HG02763 (cell line): Measurements from ENCODE around the gene USP38.
"Not testable (repeated sequence)": the region's sequence is repeated elsewhere in the genome, so short reads cannot be mapped to it uniquely, and the experiment has no call there.

Source experiments
- ATAC-seq: cut with Tn5 transposase; IDR thresholded peaks from one replicate; pipeline ENCODE4 v1.9.1; 2021; ENCODE audit warnings: mild to moderate bottlenecking, moderate library complexity; ENCODE audit not compliant: unreplicated experiment

USP38 gene

DNA sequence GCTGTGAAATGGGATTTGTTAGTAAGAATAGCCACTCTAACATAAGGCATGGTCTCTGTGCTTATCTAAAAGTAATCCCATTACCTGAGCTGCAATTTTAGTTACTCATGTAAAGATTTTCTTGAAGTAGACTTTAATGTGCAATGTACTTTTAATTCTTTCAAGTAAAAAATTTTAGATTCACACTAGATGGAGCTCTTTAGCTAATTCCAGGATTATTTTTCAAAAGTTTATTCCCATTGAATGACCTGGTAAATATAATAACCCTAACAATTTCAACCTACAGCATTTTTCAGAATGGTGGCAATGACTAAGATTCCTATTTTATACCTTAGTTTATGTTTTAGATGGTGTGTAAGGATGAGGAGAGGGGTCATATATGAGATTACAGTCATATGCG is 18.1 kb downstream of the USP38 start:
- no peak for ATAC-seq

DNA sequence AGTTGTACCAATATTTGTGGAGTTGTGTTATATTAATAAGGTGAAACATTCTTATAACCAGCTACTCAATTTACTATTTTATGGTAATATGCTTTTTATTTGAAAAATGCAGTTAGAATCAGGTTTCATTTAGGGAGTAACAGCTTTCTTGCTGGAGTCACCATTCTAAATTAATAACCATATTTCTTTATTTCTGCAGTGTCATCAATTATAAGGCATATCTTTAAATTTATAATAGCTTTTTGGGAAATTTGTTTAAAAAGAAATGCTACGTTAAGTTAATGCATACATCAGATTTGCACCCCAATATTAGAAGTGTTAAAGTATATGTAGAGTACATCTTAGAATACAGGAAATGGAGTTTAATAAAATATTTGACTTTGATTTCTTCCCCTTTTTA is 18.9 kb downstream of the USP38 start:
- ATAC-seq, result no peak

DNA sequence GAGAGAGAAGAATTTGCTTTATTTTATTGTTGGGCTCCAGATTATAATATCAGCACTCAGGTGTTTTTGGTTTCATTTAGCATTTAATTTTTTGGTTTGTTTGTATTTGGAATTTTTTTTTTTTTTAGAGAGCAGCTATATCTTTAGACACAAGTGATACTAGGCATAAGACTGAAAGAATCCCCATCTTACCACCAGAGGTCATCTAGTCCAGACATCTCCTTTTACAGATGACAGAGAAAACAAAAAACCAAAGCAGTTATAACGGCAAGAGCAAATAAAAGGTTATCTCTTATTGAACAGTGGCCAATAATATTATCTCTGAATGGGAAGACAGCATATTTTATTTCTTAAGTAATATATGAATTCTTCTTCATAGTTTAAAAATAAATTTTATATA is 22.8 kb downstream of the USP38 start:
- ATAC-seq, result no peak

DNA sequence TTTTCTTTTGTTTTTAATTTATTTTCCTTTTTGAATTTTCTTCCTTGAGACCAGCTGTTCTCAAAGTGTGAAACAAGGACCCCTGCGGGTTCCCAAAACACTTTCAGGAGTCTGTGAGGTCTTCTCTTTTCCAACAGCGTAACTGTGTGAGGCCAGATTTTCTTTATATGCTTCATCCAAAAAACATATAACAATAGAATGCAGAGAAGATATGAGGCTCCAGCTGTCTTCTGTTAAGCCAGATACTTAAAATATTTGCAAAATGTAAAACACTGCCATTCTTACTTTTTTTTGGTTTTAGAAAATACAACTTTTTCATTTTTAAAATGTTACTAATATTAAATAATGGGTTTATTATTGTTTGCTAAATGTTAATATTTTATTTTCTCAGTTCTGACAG is 27.8 kb downstream of the USP38 start:
- no peak for ATAC-seq

DNA sequence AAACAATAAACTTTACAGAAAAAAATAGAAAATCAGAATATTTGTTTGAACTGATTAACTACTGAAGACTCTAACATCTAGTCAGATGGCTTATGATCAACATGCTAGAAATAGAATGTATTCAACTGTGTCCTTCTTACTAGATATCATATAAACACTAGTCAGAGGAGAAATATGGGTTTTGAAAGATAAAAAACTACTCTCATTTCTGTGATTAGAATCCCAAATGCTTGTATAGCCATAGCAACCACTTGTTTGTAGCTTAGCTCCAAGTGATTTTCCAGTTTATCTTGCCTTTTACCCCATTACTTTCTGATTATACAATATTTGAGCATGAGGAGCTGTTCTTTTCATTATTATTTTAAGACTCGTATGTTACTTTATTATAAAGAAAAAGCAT is 31.2 kb downstream of the USP38 start:
- no peak for ATAC-seq

DNA sequence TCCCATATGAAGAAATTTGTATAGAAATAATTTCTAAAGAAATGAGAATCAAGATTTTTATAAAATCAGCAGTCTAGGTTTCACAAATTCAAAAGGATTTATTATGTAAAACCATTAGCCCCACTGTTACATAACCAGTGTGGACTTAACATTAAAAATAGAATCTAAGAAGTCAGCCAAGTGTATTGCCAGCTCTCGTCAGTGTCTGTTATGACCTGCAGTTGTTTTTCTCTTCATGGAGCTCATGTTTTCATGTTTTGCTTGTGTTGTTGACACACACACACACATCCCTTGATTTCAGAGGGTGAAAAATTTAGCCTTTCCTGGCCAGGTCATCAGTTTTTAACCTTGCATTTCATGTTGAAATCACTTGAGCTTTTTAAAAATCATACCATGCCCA is 39.5 kb downstream of the USP38 start:
- no peak for ATAC-seq

DNA sequence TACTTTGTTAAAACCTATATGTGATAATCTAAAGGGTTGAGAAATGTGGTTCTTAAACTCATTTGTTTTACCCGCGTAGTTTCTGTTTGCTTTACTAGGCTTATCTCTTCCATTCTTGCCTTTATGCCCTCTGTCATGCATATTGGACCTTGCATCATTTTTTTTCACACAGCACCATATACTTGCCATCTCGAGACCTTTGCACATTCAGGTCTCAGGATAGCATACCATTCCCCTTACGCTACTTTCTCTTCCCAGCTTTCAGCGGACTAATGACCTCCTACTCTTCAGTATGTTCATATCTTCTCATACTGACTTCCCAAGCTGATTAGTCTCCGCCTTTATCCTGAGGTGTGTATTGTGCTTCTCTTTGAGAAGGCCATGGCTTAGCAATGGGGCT is 40.5 kb downstream of the USP38 start:
- ATAC-seq, result no peak

DNA sequence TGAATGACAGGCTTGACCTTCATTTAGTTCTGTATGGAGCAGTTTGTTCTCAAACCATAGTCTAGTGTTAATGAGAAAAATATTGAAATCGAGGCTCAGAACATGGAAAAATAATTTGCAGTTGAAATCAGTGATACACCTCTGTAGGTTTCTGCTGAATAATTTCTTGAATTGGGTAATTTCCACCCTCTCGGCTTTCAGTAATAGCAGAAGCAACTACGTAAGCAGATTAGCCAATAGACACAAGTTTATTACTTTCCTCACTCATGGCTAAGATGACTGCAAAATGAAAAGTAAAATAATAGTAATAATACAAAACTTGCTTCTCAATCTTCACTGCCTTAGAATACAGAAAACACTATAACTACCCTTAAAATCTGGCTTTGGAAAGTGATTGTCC is 46.0 kb downstream of the USP38 start:
- ATAC-seq, result no peak

DNA sequence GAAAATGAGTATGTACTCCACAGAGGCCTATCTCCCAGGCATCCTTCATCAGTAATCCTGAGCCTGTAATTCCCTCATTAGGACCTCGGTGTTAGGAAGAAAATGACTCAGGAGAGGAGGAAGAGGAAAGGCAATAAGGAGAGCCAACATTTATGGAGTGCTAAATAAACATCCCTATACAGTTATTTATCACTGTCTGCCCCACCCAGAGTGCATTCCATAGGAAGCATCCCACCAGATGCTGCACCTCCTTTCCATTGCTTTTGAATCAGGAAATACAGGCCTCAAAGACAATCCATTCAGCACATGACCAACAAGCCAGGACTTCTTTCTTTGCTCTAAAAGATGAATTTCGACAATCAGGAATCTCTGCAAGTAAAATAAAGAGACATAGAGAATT is 47.6 kb downstream of the USP38 start:
- ATAC-seq, result no peak

DNA sequence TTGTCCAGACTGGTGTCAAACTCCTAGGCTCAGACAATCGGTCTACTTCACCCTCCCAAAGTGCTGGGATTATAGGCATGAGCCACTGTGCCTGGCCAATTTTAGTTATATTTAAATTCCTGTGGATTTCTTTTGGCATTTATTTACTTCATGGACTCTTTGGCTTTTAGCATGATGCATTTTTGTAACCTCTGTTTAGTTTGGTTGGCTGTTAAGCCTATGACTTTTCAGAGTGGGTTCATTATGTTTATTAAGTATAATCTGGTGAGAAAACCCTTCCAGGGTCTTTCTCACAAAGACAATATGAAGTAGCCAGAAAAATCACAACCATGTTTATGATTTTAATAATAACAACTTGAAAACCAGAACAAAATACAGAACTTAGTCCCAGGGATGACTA is 49.4 kb downstream of the USP38 start:
- no peak for ATAC-seq

DNA sequence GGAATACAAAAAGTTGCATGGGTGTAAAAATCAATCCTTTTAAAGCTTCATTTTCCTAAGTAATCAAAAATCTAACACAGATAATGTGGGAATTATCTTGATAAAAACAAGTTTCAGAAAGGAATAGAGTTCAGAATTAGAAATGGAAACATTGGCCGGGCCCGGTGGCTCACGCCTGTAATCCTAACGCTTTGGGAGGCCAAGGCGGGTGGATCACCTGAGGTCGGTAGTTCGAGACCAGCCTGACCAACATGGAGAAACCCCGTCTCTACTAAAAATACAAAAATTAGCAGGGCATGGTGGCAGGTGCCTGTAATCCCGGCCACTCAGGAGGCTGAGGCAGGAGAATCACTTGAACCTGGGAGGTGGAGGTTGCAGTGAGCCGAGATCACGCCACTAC is 52.5 kb downstream of the USP38 start:
- not testable (repeated sequence) for ATAC-seq

DNA sequence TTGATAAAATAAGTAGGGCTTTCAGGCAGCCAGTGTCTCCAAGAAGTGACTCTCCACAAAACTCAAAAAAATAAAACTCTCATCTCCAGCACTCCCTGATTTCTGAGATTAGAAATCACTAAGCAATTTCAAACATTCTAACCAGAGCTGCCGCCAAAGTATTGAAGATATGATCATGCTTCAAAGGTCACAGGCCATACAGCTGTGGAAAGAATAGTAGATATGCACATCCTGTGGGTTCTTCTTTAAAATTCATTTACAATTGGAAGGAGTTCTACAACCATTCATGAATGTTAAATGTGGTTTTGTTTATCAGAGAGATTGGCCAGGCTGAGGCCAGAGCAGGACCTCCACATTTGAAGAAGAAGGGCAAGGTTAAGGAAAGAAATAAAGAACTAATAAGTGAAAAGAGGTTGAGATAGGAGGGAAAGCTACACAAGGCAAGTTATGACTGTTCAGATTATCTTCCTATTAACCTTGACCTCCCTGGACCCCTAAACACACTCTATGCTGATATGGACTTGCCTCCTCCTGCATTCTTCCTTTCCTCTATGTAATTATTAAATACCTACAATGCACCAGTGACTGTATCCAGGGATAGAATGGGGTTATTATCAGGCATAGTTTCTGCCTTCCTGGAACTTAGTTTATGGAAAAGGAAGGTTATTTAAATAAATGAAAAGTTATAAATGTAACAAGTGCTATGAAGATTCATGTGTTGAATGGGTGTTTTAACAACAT is 56.4 kb downstream of the USP38 start:
- no peak for ATAC-seq

DNA sequence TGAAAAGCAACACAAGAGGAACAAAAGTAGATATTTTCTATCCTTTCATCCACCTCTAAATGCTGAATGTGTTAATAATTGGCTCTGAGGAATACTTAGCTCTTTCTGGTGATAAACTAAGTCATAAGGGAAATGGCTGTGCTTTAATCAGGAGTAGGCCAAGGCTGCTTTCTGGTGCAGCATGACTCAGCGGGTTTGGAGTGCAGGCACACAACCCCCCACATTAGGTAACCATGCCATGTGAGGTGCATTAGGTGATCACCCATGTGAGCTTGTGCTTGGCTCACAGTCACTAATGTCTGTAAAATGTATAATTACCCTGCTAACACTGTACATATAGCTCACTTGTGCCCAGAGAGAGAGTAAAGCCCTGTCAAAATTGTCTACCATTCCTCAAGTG is 57.2 kb downstream of the USP38 start:
- no peak for ATAC-seq

DNA sequence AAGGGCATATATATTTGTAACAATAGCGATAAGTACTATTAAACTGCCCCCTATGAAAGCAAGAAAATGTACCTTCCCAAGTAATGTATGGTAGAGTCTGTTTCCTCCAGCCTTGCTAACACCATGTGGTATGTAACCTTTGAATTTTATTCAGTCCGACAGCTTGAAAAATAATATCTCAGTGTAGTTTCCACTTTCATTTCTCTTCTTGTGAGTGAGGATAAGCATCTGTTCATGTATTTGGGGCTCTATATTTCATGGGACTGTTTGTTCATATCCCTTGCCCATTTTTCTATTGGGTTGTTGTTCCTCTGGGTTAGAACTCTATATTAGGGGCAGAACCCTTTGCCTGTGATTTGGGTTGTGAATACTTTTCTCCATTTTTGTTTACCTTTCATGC is 58.3 kb downstream of the USP38 start:
- no peak for ATAC-seq

DNA sequence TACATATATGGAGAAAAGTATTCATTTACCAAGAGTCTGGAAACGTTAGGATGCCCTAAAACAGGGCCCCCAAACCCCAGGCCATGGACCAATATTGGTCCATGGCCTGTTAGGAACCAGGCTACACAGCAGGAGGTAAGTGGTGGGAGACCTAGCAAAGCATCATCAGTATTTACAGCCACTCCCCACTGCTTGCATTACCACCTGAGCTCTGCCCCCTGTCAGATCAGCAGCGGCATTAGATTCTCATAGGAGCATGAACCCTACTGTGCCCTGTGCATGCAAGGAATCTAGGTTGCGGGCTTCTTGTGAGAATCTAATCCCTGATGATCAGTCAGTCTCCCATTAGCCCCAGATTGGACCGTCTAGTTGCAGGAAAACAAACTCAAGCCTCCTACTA is 62.3 kb downstream of the USP38 start:
- no peak for ATAC-seq

DNA sequence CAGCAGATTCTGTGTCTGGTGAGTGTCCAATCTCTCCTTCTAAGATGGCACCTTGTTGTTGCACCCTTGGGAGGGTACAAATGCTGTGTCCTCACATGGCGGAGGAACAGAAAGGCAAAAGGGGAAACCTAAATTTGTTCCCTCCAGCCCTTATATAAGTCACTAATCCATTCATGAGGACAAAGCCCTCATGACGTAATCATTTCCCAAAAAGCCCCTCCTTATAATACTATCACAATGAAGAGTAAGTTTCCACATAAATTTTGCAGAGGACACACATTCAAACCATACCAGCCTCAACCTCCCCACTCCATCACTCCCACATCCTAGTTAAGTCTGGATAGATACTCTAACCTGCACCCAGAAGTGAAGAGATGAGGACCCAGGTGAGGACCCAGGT is 63.1 kb downstream of the USP38 start:
- ATAC-seq, result no peak

DNA sequence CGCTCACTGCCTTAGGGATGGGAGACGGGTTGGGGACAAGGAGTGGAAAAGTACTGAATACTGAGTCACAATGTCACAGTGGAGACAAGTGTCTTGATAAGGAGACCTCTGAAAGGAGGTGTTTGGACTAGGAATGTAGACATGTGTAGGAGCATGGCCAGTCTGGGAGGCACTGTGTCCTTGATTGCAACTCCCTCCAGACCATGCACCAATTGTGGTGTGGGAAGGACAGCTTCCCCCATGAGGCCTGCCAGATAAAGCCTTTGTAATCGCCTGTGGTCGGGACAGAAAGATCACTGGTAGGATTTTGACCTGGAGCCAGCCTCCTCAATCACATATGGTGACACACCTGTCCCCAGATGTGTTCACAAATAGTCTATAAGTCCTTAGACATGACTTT is 64.1 kb downstream of the USP38 start:
- no peak for ATAC-seq

DNA sequence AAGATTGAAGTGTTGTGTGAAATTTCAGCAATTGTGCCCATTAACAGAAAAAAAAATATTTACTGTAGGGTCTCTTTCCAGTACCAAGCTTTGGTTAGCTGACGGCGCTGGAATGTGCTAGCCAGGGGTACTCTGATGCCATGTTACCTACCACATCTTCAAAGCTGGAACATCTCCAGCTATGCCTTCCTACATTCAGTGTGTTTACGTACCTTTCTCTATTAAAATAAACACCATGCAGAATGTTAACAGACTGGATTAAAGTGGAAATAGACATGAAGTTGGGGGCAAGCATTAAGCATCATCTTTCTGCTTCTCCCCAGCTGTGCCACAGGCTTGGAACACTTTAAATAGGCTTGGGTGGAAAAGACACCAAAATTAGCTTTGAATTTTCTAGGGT is 65.9 kb downstream of the USP38 start:
- no peak for ATAC-seq

DNA sequence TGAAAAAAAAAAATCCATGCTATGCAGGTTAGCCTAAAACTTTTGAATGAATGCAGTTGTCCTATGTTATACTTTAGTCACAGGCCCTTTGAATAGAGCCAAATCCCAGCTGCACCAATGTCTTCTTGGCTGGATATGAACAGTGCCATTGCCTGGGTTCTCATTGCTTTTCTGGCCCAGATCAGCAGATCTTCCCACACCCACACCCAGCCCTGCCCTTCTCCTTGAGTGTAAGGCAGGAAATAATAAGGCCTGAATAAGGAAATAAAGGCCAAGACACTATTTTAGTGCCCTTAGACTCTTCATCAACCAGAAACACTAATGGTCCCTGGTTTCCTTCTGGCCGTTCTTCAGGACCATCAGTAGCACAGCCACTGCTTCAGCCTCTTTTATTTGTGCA is 66.6 kb downstream of the USP38 start:
- no peak for ATAC-seq

DNA sequence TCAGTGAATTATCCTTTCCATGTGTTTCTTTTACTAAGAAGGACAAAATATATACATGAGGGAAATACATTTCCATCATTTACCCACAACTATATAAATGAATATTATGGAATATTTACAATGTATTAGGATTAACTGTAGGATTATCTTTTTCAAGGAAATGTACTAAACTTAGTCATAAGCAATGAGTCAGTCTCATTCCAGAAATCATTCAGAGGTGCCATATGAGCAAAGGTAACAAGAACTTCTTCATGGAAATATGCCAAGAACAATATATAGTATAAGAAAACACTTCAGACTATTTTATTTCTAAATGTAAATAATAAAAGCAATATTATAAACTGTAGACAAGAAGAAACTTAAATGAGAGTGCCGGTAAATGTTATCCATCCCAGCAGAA is 67.1 kb downstream of the USP38 start:
- no peak for ATAC-seq

DNA sequence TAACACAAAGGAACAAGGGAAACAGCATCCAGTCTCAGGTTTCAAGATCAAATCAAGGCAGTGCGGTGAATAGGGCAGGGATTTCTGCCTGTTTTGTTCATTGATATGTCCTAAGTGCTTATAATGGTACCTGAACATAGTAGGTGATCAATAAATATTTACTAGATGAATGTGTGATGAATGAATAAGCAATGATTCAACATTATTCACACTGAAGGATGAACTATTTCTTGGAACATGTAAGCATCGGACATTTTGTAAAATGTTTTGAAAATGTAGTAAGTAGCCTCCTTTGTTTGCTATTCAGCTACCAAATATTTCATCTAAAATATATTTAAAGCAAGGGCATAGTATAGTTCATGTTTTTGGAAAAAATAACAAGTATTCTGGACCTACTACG is 67.8 kb downstream of the USP38 start:
- ATAC-seq, result no peak

DNA sequence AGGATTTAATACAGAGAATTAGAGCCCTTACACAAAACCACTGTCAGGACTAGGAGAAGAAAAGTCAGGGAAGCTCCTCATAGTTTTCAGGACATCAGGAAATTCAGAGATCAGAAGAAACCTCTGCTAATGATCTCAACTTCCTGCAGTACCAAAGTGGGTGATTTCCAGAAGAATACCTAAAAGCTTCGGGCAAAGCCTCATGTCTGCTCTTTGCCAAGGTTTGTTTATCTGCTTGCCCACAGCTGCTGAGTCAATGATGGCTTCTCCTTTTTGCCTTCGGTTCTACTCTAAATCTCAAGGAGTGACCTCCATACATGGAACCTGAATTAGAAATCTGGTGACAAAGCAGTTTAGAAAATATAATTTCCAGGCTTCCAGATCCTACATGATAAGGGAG is 68.4 kb downstream of the USP38 start:
- no peak for ATAC-seq

DNA sequence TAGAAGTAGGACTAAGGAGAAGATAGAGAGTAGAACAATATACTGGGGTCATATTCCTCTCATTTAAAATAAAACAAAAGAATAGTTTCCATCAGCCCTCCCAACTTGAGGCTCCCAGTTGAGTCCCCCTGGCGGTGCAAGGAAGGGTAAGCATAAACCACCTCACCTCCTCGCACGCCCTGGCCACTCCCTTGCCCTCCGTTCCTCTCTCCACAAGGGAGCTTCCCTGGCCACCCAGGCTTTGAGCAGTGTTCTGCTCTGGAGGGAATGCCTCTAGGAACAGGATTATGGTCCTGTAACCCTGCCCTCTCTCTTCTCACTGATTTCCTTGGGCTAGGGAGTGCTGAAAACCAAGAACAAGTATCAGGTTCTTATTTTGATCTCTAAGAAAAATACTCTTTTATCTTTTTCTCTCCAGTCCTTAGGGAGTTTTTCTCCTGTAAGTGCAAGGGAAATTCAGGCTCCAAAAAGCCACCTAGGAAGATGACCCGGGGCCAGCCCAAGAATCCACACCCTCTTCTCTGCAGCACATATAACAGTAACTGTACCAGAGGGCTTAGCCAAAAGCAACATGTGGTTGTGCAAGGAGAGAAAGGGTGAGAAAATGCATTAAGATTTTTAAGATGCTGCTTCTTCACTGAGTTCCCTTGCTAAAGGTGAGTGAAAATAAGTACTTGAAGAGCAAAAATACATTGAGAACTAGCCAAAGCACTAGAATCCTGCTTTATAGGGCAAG is 69.9 kb downstream of the USP38 start:
- no peak for ATAC-seq
